ENCODE measurements around the gene KCNRG.

The KCNRG gene

DNA sequence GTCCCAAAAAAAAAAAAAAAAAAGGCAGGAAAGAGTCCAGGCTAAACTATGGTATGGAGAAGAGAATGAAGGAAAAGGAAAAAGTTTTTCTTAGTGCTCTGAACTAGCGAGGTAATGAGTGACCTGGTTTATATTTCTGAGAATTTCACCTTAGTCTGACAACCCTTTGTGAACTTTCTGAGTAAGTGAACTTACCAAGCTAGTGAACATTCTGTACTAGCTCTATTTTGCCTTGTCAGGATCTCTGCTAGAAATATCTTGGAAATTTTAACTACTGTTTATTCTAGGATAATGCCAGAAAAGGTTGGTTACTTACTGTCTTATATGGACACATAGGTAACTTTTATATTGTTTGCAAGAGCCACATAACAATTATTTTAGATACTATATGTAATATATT, 14.0 kb upstream of the KCNRG start:
- ChIA-PET CTCF (interaction anchor here (4.8 kb wide), 1 partner anchor 11 kb away, joined by 38 read pairs; the partner anchor contains the start of gene KCNRG), POLR2A (no interaction called here)
- TF ChIP-seq, protein P1, sequence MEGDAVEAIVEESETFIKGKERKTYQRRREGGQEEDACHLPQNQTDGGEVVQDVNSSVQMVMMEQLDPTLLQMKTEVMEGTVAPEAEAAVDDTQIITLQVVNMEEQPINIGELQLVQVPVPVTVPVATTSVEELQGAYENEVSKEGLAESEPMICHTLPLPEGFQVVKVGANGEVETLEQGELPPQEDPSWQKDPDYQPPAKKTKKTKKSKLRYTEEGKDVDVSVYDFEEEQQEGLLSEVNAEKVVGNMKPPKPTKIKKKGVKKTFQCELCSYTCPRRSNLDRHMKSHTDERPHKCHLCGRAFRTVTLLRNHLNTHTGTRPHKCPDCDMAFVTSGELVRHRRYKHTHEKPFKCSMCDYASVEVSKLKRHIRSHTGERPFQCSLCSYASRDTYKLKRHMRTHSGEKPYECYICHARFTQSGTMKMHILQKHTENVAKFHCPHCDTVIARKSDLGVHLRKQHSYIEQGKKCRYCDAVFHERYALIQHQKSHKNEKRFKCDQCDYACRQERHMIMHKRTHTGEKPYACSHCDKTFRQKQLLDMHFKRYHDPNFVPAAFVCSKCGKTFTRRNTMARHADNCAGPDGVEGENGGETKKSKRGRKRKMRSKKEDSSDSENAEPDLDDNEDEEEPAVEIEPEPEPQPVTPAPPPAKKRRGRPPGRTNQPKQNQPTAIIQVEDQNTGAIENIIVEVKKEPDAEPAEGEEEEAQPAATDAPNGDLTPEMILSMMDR (IDR thresholded peaks at IDR 0.05; ENCODE audit: insufficient read depth, low read length, missing control alignments): no peak
- no peak overlapping the region for H3K4me3 ChIP-seq (ENCODE audit: low read depth, low read length)
- no peak for DNase-seq (ENCODE audit: low read depth, low spot score)

- CTCF ChIA-PET: interaction anchor here (2.7 kb wide), 1 partner anchor 9 kb away, joined by 16 read pairs; the partner anchor contains the start of gene TRIM13
- no peak for DNase-seq (ENCODE audit: low read depth, low spot score)
- no peak overlapping the region for H3K4me3 ChIP-seq (ENCODE audit: low read depth, low read length)
- TF ChIP-seq, protein P1 (IDR thresholded peaks at IDR 0.05; ENCODE audit: insufficient read depth, low read length, missing control alignments): no peak
- POLR2A ChIA-PET: no interaction called here
Measured at GRCh38 chr13:50006426-50007135, 8.7 kb upstream of the KCNRG start.

- H3K4me3 ChIP-seq (ENCODE audit: low read depth, low read length): no peak overlapping the region
- TF ChIP-seq, protein P1 (IDR thresholded peaks at IDR 0.05; ENCODE audit: insufficient read depth, low read length, missing control alignments): no peak
- POLR2A ChIA-PET: interaction anchor here (0.6 kb wide), 1 partner anchor 323 kb away, joined by 3 read pairs; no protein-coding TSS in a partner anchor
- CTCF ChIA-PET: interaction anchor here (1.2 to 6.3 kb wide), 3 partner anchors 9 to 1058 kb away, joined by 3 to 38 read pairs (median 3); partner anchors contain the start of gene TRIM13
- DNase-seq (ENCODE audit: low read depth, low spot score): no peak
Measured at GRCh38 chr13:50011461-50011860, 3.8 kb upstream of the KCNRG start.

GRCh38 chr13:50012396-50013169, 2.7 kb upstream of the KCNRG start:
- POLR2A ChIA-PET: no interaction called here
- DNase-seq (ENCODE audit: low read depth, low spot score): no peak
- CTCF ChIA-PET: interaction anchor here (6.3 kb wide), 1 partner anchor 14 kb away, joined by 38 read pairs; the partner anchor contains the start of gene TRIM13
- TF ChIP-seq, protein P1 (IDR thresholded peaks at IDR 0.05; ENCODE audit: insufficient read depth, low read length, missing control alignments): no peak
- no peak overlapping the region for H3K4me3 ChIP-seq (ENCODE audit: low read depth, low read length)

GRCh38 chr13:50014386-50014785, 858 bp upstream of the KCNRG start:
- ChIA-PET CTCF (interaction anchor here (1.5 to 6.3 kb wide), 2 partner anchors 10 to 16 kb away, joined by 7 to 38 read pairs; partner anchors contain the start of gene TRIM13), POLR2A (no interaction called here)
- H3K4me3 ChIP-seq (ENCODE audit: low read depth, low read length): no peak overlapping the region
- TF ChIP-seq, protein P1 (IDR thresholded peaks at IDR 0.05; ENCODE audit: insufficient read depth, low read length, missing control alignments): no peak
- DNase-seq (ENCODE audit: low read depth, low spot score): no peak

- H3K4me3 ChIP-seq (ENCODE audit: low read depth, low read length): no peak overlapping the region
- ChIA-PET CTCF (interaction anchor here (6.3 kb wide), 1 partner anchor 17 kb away, joined by 38 read pairs; the partner anchor contains the start of gene TRIM13), POLR2A (no interaction called here)
- TF ChIP-seq, protein P1 (IDR thresholded peaks at IDR 0.05; ENCODE audit: insufficient read depth, low read length, missing control alignments): no peak
- no peak for DNase-seq (ENCODE audit: low read depth, low spot score)
Measured at GRCh38 chr13:50015750-50016149, 506 bp downstream of the KCNRG start.

Data from AG04449 (cell line).